GM21737 (cell line): ENCODE data around the gene TENM4.

ENCODE experiments used
- ATAC-seq: cut with Tn5 transposase; IDR thresholded peaks from one replicate; pipeline ENCODE4 v1.9.1; 2021; ENCODE audit warnings: mild to moderate bottlenecking, moderate library complexity; ENCODE audit not compliant: unreplicated experiment

The TENM4 gene

DNA sequence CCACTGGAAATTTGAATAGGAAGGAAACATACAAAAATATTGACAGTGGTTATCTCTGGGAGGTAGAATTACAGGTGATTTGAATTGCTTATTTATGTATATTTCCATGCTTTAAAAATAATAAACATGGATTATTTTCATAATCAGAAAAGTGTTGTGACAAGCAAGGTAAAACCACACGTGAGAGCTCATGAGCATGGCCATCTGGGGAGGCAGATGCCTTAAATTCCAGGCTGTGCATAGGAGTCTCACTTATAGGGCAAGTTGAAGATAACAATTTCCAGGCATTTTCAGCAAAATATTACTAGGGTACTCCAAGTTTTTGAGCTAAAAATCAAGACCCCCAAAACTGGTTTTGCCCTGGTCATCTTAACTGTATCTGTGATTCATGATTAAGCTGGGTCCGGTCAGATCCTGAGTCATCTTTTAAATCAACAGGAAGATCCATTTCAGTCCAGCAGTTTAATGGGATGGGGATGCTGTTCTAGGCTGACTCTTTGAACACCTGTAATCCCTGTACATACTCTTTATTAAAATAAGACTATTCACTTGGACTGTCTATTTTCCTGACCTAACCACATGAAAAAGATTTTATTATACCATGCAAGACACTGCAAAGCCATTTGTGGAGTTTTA is 750.4 kb downstream of the TENM4 start:
- no peak for ATAC-seq

DNA sequence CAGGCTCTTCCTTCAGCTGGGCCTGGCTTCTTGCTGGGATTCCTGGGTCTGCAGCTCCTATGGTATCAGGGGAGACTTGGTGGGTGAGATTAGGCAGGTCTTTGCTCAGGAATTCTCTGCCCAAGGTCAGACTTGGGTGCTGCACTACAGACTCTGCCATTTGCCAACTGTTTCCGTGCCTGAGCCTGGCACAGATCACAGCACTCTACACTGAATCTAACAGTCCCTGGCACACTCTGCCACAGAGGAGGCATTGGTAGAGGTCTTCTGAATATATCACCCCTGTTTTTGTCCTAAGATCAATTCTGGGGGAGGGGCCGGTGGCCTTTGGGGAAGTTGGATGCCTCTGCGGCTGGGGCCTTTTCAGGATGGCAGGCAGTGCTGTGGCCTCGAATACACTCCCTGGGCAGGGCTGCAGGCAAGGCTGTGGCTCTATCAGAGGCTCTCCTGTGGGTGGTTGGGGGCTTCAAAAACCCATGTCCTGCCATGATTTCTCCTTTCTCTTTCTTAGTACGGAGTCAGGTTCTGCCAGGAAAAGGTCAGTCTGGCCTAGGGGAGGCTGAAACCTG is 751.2 kb downstream of the TENM4 start:
- ATAC-seq: no peak

DNA sequence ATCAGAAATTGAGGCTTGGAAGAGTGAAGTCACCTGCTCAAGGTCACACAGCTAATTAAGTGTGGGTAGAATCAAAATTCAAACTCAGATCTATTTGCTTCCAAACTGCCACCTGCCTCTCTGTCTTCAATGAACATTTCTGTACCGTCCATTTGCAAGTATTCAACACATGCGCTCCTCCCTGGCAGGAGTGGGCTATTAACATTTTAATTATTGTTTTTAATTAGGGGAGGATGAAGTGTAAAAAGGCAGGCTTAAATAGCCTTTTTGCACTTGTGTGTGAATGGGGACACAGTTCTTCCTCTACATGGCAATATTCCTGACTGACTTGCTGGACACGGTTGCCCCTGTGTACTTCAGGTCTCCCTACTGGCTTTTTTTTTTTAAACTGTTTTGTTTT is 751.7 kb downstream of the TENM4 start:
- no peak for ATAC-seq

DNA sequence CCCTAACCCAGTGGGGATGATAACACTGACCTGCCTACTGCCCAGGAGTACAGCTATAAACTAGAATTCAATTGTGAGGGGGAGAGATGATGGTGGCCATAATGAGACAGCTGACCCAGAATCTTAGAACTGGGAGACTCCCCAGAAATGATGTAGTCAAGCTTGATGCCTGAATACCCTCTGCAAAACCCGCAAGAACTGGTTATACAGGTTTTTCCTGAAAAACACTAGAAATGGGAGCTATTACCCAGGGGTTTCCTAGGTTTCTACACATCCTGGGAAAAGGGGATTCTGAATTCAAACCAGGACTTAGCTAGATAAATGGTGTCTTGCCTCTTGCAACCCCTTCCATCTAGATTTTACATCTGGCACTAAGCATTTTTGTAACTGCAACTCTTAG is 752.4 kb downstream of the TENM4 start:
- no peak for ATAC-seq

DNA sequence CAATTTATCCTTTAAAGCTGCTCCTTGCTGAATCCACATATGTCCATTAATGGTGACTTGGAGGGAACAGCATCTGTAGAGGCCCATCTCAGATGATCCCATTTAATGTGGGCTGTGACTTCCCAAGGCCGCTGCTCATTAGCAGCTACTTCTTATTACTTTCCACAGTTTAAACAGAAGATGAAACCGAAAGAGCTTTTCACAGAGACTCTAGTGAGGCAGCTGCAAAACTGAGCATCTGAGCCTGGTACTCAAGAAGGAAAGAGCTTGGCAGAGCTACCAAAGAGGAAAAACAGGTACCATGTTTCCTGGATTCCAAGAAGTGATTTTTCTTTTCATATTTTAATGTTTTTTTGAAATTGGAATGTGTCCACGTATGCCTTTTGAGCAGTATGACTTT is 755.7 kb downstream of the TENM4 start:
- ATAC-seq: no peak

DNA sequence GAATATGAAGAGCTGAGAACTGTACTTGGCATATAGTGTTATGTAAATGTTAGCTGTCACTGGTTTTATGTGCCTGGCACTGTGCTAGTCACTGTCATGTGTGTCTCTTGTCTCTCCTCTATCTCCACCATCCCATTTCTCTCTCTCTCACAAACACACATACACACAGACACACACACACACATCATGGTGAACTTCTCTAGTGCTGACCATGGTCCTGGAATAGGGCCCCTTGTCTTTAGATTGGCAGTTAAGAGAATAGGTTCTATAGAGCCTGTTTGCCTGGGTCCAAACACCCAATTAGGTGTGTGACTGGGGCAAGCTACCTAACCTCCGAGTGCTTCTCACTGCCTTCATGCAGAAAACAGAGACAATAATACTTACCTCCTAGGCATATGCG is 756.5 kb downstream of the TENM4 start:
- ATAC-seq: no peak

- ATAC-seq: no peak
Observed at GRCh38 chr11:78683774-78684173, 757.1 kb downstream of the TENM4 start.

- no peak for ATAC-seq
Observed at GRCh38 chr11:78676026-78676557, 764.7 kb downstream of the TENM4 start.

GRCh38 chr11:78672850-78673620 is 767.8 kb downstream of the TENM4 start:
- ATAC-seq: no peak

DNA sequence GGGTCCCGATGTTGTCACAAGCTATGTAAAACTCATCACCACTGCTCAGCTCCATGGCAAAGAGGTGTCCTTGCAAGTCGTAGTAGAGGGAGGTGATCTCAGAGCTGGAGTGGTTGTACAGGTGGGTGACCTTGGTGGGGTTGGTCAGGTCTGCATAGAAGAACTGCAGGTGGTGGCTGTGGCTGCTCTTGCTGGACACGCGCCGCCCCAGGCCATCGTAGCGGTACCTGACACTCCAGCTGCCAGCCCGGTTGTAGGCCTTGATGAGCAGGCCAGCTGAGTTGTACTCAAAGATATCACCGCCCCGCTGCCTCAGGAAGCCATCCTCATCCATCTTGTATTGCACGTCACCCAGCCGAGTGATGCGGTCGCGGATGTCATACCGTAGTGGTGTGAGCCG is 771.6 kb downstream of the TENM4 start:
- no peak for ATAC-seq

DNA sequence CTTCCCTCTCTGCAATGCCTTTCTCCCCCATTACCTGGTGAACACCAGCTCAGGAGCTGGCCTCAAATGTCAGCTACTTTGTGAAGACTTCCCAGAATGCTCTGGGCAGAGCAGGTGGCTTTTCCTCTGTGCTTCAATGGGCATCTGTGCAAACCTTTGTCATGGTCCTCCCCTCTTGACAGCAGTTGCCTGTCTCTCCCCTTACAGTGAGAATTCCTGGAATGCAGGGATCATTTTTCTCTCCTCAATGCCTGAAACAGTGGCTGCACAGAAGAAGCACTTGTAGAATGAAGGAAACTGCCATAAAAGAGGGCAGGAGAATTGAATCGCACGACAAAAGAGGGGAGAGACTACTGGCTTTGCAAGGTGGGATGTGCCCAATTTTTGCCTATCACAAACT is 773.4 kb downstream of the TENM4 start:
- ATAC-seq: no peak

DNA sequence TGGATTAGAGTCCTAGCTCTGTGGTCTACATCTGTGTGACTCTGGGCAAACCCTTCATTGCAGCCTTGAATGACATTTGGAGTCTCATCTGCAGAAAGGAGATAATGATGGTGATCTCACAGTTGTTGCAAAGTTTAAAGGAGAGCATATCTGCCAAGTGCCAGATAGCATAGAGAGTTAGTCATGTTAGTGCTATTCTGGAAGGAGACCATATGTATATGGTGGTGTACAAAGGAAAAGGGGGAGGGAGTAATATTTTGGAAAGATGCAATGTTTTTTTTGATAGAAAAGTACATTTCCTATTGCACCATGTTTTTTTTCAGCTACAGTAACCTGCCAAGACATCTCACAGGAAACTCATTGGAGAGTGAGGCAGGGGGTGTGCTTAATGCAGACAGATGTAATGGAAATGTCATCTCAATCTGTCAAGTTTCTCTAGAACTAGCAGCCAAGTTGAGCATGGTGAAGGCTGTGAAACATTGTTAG is 774.1 kb downstream of the TENM4 start:
- no peak for ATAC-seq

GRCh38 chr11:78664636-78665035 is 776.2 kb downstream of the TENM4 start:
- no peak for ATAC-seq

DNA sequence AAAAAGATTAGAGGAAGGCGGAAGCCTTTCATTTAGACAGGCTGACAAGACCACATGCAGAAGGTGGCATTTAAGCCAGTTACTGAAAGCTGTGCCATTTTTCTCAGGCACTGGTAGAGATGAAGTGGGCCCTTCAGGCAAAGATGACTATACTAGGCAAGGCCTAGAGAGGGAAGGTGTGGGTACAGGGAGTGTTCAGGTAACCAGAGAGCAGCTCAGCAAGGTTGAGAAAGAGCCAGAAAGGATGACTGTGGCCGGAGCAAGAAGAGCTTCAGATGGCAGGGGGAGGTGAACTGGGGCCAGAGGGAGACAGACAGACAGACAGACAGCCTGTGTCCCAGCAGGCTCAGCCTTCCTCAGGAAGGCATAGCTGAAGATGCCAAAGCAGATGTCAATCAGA is 778.0 kb downstream of the TENM4 start:
- no peak for ATAC-seq

GRCh38 chr11:78660471-78660870 is 780.4 kb downstream of the TENM4 start:
- ATAC-seq: no peak

DNA sequence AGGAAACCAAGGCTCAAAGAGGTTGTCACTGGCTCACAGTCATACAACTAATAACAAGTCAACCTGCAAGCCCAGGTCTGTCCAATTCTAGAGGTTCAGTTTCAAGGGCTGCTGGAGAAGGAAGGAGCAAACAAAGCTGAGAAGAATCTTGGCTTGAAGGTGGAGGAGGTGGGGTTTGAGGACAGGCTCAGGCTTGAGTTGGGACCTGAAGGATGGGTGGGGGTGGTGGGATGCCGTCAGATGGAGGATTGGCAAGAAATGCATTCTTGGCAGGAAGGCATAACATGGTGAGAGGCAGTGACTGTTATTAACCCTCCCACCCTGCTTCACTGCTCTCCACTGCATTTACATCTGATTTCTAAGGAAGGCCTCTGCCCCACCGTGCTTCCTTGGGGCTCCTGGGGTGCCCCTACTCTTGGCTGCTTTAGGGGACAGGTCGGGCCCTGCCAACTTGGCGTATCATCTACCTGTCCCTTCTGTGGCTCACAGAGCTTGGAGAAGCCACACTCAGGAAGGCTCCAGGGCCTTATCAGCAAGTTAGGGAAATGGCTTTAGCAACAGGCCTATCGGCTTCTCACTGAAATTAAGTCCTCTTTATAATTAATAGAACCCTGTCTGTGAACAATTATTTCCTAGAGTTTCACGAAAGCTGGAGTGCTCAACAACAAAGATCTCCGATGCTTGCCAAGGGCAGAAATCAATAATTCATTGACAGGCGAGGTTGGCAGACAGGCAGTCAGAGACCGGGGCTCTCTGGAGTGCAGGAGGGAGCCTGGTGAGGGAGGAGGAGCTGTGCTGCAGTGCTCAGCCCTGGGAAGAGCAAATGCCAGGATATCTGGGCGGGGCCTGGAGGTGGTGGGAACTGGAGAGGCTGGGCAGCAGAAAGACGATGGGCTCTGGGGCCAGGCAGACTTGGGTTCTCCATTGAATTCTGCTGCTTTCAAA is 781.2 kb downstream of the TENM4 start:
- no peak for ATAC-seq

- ATAC-seq: no peak
Observed at GRCh38 chr11:78657968-78658839, 782.6 kb downstream of the TENM4 start.

DNA sequence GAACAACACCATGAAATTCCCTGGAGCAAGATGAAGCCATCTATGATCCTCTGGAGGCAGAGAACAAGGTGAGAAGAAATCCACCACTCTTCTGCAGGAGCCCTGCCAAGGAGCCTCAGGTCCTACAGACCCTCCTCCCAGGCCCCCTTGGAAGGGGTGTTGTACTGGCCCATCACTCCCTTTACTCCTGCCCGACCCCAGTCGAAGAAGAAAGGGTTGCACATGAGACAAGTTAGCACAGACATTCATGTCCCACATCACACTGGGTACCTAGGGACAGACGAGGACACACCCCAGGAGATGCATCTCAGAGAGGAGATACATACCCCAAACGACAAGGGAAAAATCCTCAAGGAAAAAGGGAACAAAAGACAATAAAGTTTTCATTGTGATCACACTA is 783.4 kb downstream of the TENM4 start:
- ATAC-seq: no peak

GRCh38 chr11:78656984-78657383 is 783.8 kb downstream of the TENM4 start:
- ATAC-seq: no peak

DNA sequence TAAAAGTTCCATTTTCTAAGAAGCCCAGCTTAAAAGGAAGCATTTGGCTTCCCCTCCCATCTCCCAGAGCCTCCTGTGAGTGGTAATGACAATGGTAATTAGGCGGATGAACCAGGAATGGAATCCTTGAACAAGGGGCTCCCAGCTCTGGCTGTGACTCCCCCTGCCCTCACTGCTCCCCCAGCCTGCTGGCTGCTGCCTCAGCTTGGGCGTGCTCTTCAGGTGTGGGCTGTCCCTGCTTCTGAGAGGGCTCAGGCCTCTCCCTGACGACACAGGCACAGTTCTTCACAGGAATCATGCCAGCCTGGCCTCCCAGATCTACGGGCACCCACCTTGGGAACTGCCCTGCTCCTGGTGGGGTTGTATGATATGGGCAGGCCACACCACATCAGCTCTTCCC is 784.5 kb downstream of the TENM4 start:
- ATAC-seq: no peak
